ENCODE measurements around the gene TMUB1.

TMUB1 gene

DNA sequence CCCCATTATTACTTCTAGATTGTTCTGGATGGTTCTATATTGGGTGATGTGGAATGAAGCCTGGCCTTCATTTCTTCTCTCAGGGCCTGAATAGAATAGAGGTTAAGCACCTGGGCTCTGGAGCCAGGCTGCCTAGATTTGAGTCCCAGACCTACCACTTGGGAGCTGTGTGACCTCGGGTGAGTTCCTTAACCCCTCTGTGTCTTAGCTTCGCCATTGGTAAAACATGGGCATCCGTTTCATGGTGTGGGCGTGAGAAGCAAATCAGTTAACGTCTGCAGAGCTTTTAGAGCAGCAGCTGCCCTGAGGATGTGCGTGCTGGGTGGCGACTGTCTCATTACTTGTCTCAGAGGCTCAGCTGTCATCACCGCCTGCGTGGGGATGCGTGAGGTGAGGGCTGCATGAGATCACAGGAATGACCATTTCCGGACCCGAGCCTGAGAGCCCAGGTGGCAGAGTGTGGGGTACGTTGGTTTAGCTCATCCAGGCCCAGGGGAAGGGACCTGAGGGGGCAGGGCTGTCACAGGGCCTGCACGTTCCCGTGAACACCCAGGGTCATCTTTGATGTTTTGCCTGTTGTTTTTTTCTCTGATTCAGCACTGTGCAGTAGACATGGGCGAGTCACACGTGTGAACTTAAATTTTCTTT lies 12.7 kb upstream of the TMUB1 start:
- Histone ChIP-seq H3K9me3 (ENCODE audit: control insufficient read depth, low read length) (no peaks in the 10 kb centered on the region), H3K36me3 (ENCODE audit: control insufficient read depth, insufficient read depth, low read length, severe bottlenecking) (peaks cover 3% of the 10 kb centered on the region), H3K27me3 (replicated peaks; ENCODE audit: control insufficient read depth, insufficient read depth, low read length) (no peaks in the 10 kb centered on the region), H3K4me3 (ENCODE audit: low read length) (no peak overlapping the region), H3K9ac (ENCODE audit: low read length) (no peak overlapping the region), H3K4me1 (ENCODE audit: control insufficient read depth, insufficient read depth, low read length) (peaks cover 37% of the 10 kb centered on the region)
- DNase-seq (ENCODE audit: low read depth) = no peak

DNA sequence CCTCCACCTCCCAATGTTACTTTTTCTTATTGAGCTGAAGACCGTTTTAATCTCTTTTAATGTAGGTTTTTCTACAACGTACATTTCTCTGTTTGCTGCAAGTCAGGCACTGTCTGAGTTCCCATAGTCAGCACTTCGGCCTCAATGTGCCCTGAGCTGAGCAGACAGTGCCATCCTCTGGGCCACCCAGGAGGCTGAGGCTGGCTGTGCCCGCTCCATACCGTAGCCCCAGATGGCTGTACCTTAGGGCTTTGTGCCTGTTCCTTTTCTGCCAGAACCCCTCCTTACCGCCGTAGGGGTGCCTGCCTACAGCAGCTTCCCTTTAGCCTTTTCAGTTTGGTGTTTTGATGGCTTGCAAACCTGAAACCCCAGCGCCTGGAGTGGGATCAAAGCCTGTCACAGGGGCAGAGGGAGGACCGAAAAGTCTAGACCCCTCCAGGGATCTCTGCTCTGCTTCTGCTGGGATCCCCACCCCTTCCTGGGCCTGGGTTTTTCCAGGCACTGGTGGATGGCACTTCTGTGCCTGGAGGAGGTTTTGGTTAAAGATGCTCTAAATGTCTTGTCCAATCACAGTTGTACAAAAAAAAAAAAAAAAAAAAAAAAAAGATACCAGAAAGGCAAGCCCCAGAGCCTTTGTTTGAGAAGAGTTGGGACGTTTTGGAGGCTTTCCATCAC lies 12.0 kb upstream of the TMUB1 start:
- Histone ChIP-seq H3K9ac (ENCODE audit: low read length) (no peak overlapping the region), H3K4me1 (ENCODE audit: control insufficient read depth, insufficient read depth, low read length) (peaks cover 43% of the 10 kb centered on the region), H3K4me3 (ENCODE audit: low read length) (no peak overlapping the region), H3K9me3 (ENCODE audit: control insufficient read depth, low read length) (no peaks in the 10 kb centered on the region), H3K27me3 (replicated peaks; ENCODE audit: control insufficient read depth, insufficient read depth, low read length) (no peaks in the 10 kb centered on the region), H3K36me3 (ENCODE audit: control insufficient read depth, insufficient read depth, low read length, severe bottlenecking) (peaks cover 3% of the 10 kb centered on the region)
- DNase-seq (ENCODE audit: low read depth) = no peak

DNA sequence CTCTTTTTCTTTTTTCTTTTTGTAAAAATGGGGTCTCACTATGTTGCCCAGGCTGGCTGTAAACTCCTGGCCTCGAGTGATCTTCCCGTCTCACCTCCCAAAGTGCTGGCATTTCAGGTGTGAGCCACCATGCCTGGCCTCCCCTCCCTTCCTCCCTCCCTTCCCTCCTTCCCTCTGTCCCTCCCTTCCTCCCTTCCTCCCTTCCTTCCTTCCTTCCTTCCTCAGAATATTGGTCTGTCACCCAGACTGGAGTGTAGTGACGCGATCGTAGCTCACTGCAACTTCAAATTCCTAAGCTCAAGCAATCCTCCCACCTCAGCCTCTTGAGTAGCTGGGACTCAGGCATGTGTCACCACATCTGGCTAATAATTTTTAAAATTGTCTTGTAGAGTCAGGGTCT lies 11.4 kb upstream of the TMUB1 start:
- H3K4me3 ChIP-seq (ENCODE audit: low read length) = no peak overlapping the region
- H3K36me3 ChIP-seq (ENCODE audit: control insufficient read depth, insufficient read depth, low read length, severe bottlenecking) = peaks cover 3% of the 10 kb centered on the region
- H3K9ac ChIP-seq (ENCODE audit: low read length) = no peak overlapping the region
- H3K9me3 ChIP-seq (ENCODE audit: control insufficient read depth, low read length) = no peaks in the 10 kb centered on the region
- DNase-seq (ENCODE audit: low read depth) = no peak
- no peaks in the 10 kb centered on the region for H3K27me3 ChIP-seq (replicated peaks; ENCODE audit: control insufficient read depth, insufficient read depth, low read length)
- peaks cover 49% of the 10 kb centered on the region for H3K4me1 ChIP-seq (ENCODE audit: control insufficient read depth, insufficient read depth, low read length)

DNA sequence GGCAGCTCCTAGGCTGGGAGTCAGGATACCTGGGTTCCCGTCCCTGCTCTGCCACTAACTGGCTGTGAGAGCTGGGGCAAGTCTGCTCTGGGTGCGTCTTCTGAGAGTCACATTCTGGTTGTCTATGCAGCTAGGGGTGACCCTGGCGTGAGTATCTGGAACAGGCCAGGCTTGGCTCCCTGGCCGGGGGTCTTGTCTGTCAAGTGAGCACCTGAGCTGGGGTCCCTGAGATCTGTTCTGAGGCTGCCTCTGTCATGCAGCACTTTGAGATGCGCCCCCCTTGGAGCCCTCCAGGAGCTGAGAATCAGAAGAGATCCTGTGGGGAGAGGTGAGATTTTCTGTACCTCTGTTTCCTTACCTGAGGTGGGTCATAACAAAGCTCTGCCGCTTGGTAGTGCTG lies 10.5 kb upstream of the TMUB1 start:
- peaks cover 59% of the 10 kb centered on the region for H3K4me1 ChIP-seq (ENCODE audit: control insufficient read depth, insufficient read depth, low read length)
- H3K9me3 ChIP-seq (ENCODE audit: control insufficient read depth, low read length) = no peaks in the 10 kb centered on the region
- no peak for DNase-seq (ENCODE audit: low read depth)
- H3K9ac ChIP-seq (ENCODE audit: low read length) = no peak overlapping the region
- H3K4me3 ChIP-seq (ENCODE audit: low read length) = no peak overlapping the region
- peaks cover 3% of the 10 kb centered on the region for H3K36me3 ChIP-seq (ENCODE audit: control insufficient read depth, insufficient read depth, low read length, severe bottlenecking)
- H3K27me3 ChIP-seq (replicated peaks; ENCODE audit: control insufficient read depth, insufficient read depth, low read length) = no peaks in the 10 kb centered on the region

DNA sequence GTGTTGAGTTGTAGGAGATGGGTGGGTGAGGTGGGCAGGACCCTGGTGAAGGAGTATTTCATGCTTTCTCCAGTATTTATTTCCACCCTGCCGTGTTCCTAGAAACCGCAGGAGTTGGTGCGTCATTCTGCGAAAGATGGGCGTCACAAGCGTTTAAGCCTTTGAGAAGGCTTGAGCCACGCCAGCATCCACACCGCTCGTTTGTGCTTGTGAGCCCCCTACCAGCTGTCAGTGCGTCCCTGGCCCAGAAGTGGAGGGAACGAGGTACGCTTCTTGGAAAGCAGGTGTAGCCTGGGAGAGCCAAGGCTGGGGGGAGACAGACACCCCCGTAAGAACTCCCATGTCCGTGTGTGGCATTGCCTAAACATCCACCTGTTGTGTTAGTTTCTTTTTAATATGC lies 8.7 kb upstream of the TMUB1 start:
- H3K36me3 ChIP-seq (ENCODE audit: control insufficient read depth, insufficient read depth, low read length, severe bottlenecking) = no peaks in the 10 kb centered on the region
- no peak overlapping the region for H3K4me3 ChIP-seq (ENCODE audit: low read length)
- peak overlapping the region; percentile 17 for H3K9ac ChIP-seq (ENCODE audit: low read length)
- no peaks in the 10 kb centered on the region for H3K27me3 ChIP-seq (replicated peaks; ENCODE audit: control insufficient read depth, insufficient read depth, low read length)
- peaks cover 71% of the 10 kb centered on the region for H3K4me1 ChIP-seq (ENCODE audit: control insufficient read depth, insufficient read depth, low read length)
- no peaks in the 10 kb centered on the region for H3K9me3 ChIP-seq (ENCODE audit: control insufficient read depth, low read length)
- DNase-seq (ENCODE audit: low read depth) = no peak

DNA sequence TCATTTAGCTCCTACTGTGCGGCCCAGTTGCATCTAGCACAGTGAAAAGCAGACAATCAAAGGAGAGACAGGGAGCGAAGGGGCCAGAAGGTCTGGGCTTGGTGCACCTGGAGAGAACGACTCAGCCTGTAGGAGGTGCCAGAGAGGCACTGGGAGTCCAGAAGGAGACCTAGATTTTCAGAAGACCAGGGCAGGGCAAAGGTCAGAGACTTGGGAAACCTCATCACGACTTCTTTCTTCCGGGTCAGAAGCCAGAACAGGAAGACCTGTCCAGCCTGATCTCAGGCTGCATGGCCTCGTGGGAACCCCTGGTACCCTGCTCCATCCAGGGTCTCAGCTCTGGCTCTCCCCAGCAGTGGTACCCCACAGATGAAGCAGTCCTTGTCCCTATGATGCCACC lies 8.1 kb upstream of the TMUB1 start:
- H3K36me3 ChIP-seq (ENCODE audit: control insufficient read depth, insufficient read depth, low read length, severe bottlenecking) = no peaks in the 10 kb centered on the region
- no peak overlapping the region for H3K4me3 ChIP-seq (ENCODE audit: low read length)
- H3K27me3 ChIP-seq (replicated peaks; ENCODE audit: control insufficient read depth, insufficient read depth, low read length) = no peaks in the 10 kb centered on the region
- DNase-seq (ENCODE audit: low read depth) = peak; percentile 41
- no peaks in the 10 kb centered on the region for H3K9me3 ChIP-seq (ENCODE audit: control insufficient read depth, low read length)
- peak overlapping the region; percentile 11 for H3K9ac ChIP-seq (ENCODE audit: low read length)
- peaks cover 71% of the 10 kb centered on the region for H3K4me1 ChIP-seq (ENCODE audit: control insufficient read depth, insufficient read depth, low read length)

DNA sequence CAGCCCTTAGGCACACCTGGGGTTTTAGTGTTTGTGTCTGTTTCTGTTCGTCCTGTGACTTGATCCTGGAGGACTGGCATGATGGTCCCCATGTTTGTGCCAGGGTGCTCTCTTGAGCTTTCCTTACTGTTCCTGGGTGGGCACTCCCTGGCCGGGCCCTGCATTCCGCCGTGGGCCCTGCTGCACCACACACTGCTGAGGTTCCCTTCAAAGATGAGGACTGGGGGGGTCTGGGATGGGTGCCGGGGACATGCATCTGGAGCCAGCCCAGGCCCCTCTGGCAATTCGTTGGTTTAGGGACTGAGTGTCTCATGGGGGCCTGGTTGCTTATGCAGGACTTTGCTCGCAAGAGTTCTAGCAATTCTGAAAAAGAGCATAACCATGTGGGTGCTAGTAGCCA lies 7.7 kb upstream of the TMUB1 start:
- peak overlapping the region; percentile 11 for H3K9ac ChIP-seq (ENCODE audit: low read length)
- no peak for DNase-seq (ENCODE audit: low read depth)
- H3K27me3 ChIP-seq (replicated peaks; ENCODE audit: control insufficient read depth, insufficient read depth, low read length) = no peaks in the 10 kb centered on the region
- no peaks in the 10 kb centered on the region for H3K9me3 ChIP-seq (ENCODE audit: control insufficient read depth, low read length)
- no peak overlapping the region for H3K4me3 ChIP-seq (ENCODE audit: low read length)
- H3K4me1 ChIP-seq (ENCODE audit: control insufficient read depth, insufficient read depth, low read length) = peaks cover 71% of the 10 kb centered on the region
- no peaks in the 10 kb centered on the region for H3K36me3 ChIP-seq (ENCODE audit: control insufficient read depth, insufficient read depth, low read length, severe bottlenecking)

DNA sequence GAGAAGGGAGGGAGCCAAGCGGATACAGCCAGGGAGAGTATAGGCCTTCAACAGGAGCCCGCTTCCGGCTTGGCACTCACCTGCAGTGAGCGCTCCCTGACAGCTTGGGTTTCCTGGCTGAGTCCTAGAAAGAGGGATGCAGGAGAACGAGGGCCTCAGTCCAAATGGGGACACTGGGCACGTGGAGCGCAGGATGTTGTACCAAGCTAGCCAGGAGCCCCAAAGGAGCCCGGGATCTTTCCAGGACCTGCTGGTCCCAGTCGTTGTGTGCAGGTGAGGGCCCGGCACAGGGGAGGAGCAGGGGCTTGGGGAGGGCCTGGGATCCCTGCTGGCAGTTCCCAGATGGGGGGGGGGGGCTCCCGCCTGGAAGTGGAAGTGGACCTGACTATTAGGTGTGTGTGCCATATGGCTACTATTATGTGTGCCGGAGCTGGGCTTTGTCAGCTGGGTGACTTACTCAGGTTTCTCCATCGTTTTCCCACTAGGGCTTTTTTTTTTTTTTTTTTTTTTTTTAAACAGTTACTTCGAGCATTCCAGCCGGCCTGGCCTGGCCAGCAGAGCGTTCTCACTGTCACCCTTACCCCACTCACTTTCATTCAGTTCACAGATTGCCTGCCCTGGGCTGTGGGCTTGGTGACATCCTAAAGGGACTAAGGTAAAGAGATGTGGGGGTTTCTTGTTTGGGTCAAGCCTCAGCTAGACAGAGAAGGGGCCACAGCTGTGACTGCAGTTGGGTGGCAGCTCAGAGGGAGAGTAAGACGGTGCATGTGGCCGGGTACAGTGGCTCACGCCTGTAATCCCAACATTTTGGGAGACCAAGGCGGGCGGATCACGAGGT lies 6.8 kb upstream of the TMUB1 start:
- peak overlapping the region; percentile 93 for H3K4me3 ChIP-seq (ENCODE audit: low read length)
- no peaks in the 10 kb centered on the region for H3K9me3 ChIP-seq (ENCODE audit: control insufficient read depth, low read length)
- no peaks in the 10 kb centered on the region for H3K36me3 ChIP-seq (ENCODE audit: control insufficient read depth, insufficient read depth, low read length, severe bottlenecking)
- H3K4me1 ChIP-seq (ENCODE audit: control insufficient read depth, insufficient read depth, low read length) = peaks cover 76% of the 10 kb centered on the region
- H3K27me3 ChIP-seq (replicated peaks; ENCODE audit: control insufficient read depth, insufficient read depth, low read length) = no peaks in the 10 kb centered on the region
- peak; percentile 50 for DNase-seq (ENCODE audit: low read depth)
- peak overlapping the region; percentile 90 for H3K9ac ChIP-seq (ENCODE audit: low read length)

DNA sequence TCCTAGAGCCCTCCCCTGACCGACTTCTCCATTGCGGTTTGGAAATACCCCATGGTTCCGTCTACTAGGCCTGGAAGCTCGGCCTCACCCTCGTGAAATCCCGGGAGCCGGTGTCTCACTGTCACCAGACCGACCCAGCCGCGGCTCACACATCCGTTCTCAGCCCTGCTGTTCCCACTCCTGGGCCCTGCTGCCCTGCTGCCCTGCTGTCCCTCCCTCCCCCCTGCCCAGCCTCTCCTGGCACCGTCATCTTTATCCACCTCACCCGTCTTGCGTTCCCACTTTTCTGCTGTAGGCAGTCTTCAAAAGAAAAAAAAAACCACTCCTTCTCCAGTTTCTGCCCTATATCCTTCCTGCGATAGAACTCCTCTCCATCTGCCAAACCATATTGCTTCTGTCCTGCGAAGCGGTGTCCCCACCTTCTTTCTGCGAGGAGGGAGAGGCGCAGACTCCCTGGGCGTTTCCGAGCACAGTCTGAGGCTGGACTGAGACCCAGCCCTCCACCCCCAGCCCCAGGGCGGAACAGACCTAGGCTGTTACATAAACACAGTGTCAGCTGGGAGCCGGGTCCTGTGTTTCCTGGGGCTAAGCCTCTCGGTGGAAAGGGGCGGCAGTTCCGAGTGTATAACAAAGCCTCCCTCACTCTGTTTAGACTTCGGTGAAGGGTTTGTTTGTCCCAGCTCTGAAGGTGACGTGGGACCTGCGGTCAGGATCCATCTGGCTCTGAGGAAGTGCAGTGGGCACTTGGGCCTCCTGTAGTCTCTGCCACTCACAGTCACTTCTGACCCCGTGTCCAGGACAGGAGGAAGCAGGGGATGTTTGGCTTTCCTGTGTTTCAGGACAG lies 5.8 kb upstream of the TMUB1 start:
- Histone ChIP-seq H3K4me3 (ENCODE audit: low read length) (peak overlapping the region; percentile 93), H3K9ac (ENCODE audit: low read length) (peak overlapping the region; percentile 90), H3K27me3 (replicated peaks; ENCODE audit: control insufficient read depth, insufficient read depth, low read length) (no peaks in the 10 kb centered on the region), H3K4me1 (ENCODE audit: control insufficient read depth, insufficient read depth, low read length) (peaks cover 69% of the 10 kb centered on the region), H3K36me3 (ENCODE audit: control insufficient read depth, insufficient read depth, low read length, severe bottlenecking) (no peaks in the 10 kb centered on the region), H3K9me3 (ENCODE audit: control insufficient read depth, low read length) (no peaks in the 10 kb centered on the region)
- peak; percentile 80 for DNase-seq (ENCODE audit: low read depth)

DNA sequence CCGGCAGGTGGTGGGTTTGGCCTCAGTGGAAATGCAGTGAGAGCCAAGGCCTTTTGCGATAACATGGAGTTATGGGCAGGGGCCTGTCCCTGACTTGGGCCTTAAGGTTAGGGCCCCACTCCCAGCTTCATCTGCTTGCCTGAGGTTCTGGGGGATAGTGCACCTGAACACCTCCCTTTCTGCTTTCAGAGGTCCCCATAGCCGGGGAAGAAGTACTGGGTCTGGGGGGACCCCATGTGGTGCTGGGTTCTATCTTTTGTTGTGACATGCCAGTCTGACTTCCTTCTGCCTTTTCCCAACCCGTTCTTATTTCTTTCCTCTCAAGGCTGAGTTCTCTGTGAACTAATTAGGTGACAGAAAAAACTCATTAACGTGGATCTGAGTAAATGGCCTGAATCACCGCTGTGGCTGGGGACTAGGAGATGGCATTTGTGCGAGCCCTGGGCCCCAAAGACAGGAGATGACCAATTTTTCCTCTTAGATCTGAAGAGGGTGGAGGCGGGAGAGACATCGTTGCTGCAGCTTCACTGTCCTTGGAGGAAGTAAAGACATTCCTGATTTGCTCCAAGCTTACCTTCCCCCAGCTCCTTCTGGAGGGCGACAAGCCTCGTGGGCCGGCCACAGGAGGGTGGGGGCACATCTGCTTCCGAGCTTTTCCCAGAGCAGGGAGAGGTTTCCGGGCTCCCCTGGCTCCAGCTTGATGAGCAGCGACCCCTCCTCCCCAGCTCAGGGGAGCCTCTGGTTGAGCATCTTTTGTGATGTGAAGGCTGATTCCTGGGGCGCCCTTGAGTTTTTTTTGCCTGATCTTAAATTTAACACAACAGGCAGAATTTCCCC lies 4.9 kb upstream of the TMUB1 start:
- Histone ChIP-seq H3K36me3 (ENCODE audit: control insufficient read depth, insufficient read depth, low read length, severe bottlenecking) (no peaks in the 10 kb centered on the region), H3K4me3 (ENCODE audit: low read length) (peak overlapping the region; percentile 93), H3K9ac (ENCODE audit: low read length) (peak overlapping the region; percentile 90), H3K27me3 (replicated peaks; ENCODE audit: control insufficient read depth, insufficient read depth, low read length) (no peaks in the 10 kb centered on the region), H3K9me3 (ENCODE audit: control insufficient read depth, low read length) (no peaks in the 10 kb centered on the region), H3K4me1 (ENCODE audit: control insufficient read depth, insufficient read depth, low read length) (peaks cover 68% of the 10 kb centered on the region)
- DNase-seq (ENCODE audit: low read depth) = peak; percentile 53
